Fibroblast of peridontal ligament (primary cell): Measurements from ENCODE around the gene AZIN2.
A peak's percentile ranks its signal among the peaks of the same experiment; 100 is the strongest.
"Not testable (repeated sequence)": the region's sequence is repeated elsewhere in the genome, so short reads cannot be mapped to it uniquely, and the experiment has no call there.

Experiments
- DNase-seq: peaks from one replicate; pipeline ENCODE4 v3.0.0-alpha.2; 2010; ENCODE audit errors: extremely low read depth

The AZIN2 gene

GRCh38 chr1:33127001-33127823, 46.3 kb downstream of the AZIN2 start:
- DNase-seq: peak; percentile 99

DNA sequence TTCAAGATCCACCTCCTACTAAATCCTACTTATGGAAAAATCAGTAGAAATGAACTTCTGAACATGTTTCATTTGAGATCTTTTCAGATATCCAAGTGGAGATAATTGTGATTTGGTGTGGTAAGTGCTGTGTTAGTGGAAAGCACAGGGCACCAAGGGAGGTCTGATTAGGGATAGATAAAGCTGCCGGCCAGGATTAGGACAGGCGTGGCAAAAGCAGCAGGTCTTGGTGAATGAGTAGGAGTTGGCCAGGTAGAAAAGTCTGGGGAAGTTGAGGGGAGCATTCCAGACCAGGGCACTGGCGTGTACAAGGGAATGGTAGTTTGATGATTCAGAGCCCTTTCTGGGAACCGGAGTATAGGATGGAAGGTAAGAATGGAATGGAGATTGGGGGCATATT, 47.8 kb downstream of the AZIN2 start:
- no peak for DNase-seq

- DNase-seq: no peak
Measured at GRCh38 chr1:33130297-33130696, 49.3 kb downstream of the AZIN2 start.

- no peak for DNase-seq
Measured at GRCh38 chr1:33131191-33131590, 50.2 kb downstream of the AZIN2 start.

DNA sequence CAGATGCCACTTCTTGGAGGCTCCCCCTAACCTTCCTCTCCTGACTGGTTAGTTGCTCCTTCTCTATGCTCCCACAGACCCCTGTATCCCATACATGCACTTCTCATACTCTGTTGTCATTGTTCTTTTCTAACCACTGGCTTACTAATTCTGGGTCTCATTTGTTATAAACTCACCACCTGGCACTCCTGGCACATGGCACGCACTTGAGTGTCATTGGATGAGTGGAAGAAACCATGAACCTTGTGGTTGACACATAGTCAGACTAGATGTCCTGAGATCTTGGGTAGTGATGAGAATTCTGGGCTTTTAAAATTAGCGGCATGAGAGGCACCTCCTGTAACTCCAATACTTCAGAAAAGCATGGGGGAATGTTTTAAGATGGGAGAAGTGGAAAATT, 51.6 kb downstream of the AZIN2 start:
- DNase-seq: no peak

- peak; percentile 51 for DNase-seq
Measured at GRCh38 chr1:33133478-33134105, 52.6 kb downstream of the AZIN2 start.

GRCh38 chr1:33136041-33136440, 55.1 kb downstream of the AZIN2 start:
- not testable (repeated sequence) for DNase-seq

DNA sequence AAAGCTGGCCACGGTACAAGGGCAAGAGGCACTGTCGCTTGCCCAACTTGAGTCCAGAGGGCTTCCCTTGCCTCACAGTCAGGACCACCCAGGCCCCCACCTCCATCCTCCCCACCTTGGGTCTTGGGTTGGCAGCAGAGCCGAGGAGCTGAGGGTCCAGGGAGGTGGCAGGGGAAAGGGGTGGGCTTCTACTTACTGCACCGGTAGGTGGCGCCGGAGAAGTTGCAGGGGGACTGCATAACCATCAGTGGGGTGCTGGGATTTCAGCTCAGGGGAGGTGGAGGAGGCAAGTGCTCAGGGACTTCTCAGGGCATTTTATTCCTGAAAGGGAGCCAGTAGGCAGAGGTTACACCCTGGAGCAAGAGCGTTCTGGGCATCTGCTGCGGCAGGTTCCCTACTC, 56.8 kb downstream of the AZIN2 start:
- DNase-seq: no peak

DNA sequence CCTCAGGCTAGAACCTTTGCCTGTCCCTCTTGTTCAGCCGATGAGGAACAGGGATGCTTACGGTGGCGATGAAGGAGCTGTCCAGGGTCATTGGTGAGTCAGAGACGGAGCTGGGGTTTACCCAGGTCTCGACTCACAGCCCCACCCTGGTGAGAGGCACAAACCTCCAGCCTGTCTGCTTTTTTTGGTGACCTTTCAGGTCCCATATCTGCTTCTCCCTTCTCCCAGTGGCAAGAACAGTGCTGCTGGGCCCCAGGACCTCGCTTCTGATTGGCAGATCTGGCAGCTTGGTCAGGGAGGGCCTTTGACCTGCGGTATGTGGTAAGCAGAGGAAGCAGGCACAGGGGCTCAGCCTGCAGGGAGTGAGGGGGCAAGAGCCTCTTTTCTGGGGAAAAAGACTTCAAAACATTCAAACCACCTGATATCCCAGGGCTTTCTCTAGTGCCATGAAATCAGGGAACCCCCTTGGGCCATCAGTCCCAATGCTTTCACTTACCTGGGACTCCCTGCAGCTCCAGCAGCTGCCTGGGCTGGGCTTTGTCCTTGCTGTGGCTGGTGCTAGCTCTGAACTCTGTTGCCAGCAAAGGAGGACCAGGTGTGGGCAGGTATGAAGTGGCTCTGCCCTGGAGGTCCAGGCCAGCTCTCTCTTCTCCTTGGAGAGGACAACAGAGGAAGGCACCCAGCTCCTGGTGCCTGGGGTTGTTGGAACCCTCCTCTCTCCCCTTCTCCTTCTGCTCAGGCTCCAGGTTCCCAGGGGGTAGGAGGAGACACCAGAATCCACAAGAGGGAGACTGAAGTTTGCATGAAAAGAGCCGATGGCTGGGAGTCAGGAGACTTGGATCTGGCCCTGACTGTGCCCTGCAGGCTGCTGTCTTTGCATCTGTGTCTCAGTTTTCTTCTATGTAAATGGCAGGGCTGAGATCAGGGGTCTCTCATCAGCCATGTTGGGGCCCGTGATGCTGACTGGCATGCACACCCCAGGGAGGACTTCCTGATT, 59.5 kb downstream of the AZIN2 start:
- DNase-seq: no peak

DNA sequence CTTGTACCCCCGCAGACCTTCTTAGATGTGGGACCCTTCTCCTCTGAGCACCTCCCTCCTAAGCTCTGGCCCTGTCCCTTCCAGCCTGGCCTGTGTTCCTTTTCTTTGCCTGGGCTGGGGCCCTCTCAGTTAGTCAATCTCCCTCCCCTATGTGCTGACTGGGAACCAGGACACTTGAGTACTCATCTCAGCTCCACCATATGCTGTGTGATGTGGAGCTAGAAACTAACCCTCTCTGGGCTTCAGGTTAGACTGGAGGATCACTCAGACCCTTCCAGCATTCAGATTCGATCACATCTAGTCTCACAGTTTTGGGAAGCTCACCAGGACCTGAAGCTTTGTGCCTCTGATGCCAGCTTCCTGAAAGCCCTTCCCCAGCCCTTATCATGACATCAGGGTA, 60.3 kb downstream of the AZIN2 start:
- no peak for DNase-seq

GRCh38 chr1:33141781-33142180, 60.8 kb downstream of the AZIN2 start:
- DNase-seq: no peak

- DNase-seq: no peak
Measured at GRCh38 chr1:33142483-33143064, 61.6 kb downstream of the AZIN2 start.

GRCh38 chr1:33143176-33143575, 62.2 kb downstream of the AZIN2 start:
- DNase-seq: peak; percentile 74

DNA sequence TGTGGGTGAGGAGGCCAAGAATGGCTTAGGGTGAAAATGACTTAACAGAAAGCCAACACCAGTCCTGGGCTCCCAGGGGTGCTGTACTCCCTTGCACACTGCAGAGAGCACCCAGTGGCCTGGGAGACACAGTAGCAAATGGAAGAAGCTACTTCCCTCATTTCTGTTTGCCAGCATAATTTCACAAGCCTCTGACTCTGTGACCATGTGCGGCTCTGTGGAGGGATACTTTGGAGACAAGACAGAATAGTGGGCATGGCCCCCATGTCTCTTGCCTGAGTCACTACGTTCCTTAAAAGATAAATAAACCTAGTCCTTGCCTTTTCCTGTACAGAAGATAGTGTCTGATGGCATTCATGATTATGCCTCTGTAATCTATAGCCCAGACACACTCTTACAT, 62.7 kb downstream of the AZIN2 start:
- peak; percentile 84 for DNase-seq

DNA sequence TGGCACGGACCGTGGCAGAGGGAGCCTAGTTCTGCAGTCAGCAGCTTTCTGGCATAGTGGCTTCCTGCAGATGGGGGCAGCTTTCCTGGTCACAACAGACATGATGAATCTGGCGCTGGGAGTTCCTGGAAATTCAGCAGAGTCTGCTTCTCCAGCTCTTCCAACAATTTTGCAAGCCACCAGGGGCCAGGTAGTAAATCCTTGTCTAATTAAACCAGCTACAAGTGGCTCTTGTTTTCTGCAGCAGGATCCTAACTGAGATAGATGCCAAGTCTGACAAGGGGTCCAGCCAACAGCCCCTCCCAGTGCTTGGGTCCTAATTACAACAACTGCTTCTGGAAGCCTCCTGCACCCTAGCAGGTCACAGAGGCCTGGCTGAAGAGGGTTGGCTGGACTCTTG, 65.0 kb downstream of the AZIN2 start:
- no peak for DNase-seq

DNA sequence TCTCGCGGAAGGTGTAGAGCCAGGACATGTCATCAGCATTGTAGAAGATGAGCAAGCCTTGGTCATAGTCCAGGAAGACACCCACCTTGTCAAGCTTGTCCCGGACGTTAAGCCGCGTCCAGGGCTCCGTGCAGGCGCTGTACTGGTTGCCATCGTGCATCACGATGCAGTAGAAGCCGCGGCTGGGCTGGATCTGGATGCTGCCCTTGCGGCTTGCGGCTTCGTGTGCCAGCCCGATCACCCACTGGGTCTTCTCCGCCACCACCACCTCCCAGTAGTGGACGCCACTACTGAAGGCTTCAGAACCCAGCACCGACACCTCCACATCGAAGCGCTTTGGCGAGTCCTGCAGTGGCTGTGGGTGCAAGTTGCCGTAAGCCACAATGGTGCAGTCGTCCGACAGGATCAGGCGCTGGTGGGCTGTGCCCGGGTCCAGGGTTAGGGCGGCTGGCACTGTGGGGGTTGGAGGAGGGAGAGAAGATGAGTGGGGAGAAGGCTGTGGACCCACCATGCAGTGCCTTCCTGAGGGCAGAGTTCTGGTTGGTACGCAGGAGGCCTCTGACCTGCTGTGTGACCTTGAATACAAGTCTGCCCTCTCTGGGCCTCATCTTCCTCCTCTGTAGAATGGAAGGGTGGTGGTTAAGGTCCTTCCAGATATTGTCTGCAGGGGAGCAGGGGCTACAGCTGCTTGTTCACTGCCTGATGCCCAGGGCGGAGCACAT, 66.5 kb downstream of the AZIN2 start:
- DNase-seq: no peak

DNA sequence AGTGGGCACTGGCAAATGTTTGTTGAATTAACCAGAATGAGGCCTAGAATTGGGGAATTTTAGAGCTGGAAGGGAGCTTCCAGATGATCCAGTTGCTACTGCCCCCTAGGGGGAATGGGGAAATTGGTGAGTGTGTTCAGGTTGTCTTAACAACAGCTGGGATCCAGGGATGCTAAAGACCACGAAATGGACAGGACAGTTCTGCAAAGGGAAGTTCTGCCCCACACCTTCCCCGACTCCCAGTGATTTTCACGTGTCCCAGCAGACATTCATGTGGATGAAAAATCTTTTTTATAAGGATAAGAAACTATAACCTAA, 67.0 kb downstream of the AZIN2 start:
- DNase-seq: peak; percentile 59

GRCh38 chr1:33148615-33149014, 67.7 kb downstream of the AZIN2 start:
- no peak for DNase-seq

DNA sequence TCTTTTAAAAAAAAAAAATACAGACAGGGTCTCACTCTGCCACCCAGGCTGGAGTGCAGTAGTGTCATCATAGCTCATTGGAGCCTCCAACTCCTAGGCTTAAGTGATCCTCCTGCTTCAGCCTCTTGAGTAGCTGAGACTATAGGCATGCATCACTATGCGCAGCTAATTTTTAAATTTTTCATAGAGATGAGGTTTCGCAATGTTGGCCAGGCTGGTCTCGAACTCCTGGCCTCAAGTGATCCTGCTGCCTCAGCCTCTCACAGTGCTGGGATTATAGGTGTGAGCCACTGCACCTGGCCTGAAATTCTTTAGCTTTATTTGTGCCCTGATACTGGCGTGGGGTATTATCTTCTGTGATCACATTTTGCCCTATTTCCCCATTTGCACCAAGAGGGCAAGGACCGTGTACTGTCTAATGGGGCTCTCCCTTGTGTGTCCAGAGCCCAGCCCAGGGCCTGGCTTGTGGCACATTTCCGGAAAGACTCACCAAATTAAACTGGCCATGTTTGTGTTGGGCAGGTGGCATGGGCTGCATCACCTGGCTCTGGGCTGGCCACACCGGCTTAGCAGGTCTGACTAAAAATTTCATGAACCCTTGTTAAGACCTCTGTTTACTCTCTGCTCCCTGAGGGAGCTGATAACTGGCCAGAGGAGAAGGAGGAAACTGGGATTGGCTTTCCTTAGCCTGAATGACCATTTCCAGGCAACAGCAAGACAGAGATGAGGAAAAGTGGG, 68.7 kb downstream of the AZIN2 start:
- no peak for DNase-seq

DNA sequence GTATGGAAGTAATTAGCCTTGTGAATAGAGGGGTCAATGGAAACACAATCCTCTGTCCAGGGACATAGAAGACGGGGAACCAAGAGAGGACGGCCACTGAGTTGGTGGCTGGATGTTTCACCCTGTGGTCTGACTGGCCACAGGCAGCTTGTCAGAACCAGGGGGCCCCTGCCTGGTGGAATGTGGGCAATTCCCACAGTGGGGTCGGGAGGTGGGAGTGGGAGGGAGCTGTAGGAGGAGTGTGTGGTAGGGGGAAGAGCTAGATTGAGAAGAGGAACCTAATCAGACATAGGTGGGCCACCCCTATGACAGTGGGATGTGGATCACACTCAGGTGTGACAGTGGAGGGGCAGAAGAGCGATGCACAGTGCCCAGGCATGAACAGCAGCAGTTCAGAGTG, 69.6 kb downstream of the AZIN2 start:
- no peak for DNase-seq

DNA sequence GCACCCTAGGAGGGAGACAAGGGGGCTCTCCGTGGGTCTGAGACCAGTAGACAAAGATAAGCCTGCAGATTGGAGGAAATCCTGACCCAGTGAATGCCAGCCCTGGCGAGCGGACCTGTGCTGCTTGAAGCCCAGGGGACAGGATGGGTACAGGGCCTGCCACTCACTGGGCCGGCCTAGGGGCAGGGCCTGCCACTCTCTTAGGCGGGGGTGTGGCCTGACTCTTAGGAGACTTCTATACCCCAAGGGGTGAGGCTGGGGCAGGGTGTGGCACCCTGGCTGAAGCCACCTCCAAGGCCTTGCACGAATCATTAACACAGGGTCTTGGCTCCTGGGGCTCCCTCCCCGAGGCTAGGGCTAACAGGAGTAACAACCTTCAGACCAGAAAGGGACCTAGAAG, 70.2 kb downstream of the AZIN2 start:
- no peak for DNase-seq
